Pancreas (tissue), 10 donors: ENCODE data around the gene HOXA13. TPM values are rescaled to one million over a fixed set of nuclear protein-coding genes. Genes with fewer than 3 reads are reported as not detected.

Source experiments
- ATAC-seq, 4 donors: fragments of 200-7000 bp; cut with Tn5 transposase; one replicate each; pipeline versions ENCODE4 v1.8.0 to v1.9.1; 2020; ENCODE audit warnings: mild to moderate bottlenecking in 4 of 4, moderate library complexity in 4 of 4
- DNase-seq, 6 donors: peaks; one replicate each; pipeline ENCODE4 v3.0.0-alpha.2; 2020
- FAIRE-seq: peaks from 2 replicates; lab custom pipeline; 2012; peaks lifted over from hg19 to GRCh38; lab: Jason Lieb, UNC
- H3K27ac ChIP-seq, 4 donors: fragments of 200-600 bp; sonication (generic); 1 replicate in 3 of 4; 2 replicates in 1 of 4; pipeline versions ENCODE4 v1.5.0 to v1.8.0; 2020
- H3K27me3 ChIP-seq, 4 donors: fragments of 200-600 bp; one replicate each; pipeline ENCODE4 v1.8.0; 2021
- H3K36me3 ChIP-seq, 3 donors: fragments of 200-600 bp; sonication (generic) in 1 of 3; one replicate each; pipeline versions ENCODE4 v1.5.0 to v1.8.0; 2020 to 2021
- H3K4me1 ChIP-seq, 3 donors: fragments of 200-600 bp; one replicate each; pipeline ENCODE4 v1.8.0; 2021
- H3K4me3 ChIP-seq, 4 donors: fragments of 200-600 bp; sonication (generic) in 2 of 4; one replicate each; pipeline versions ENCODE4 v1.5.0 to v1.8.0; 2020 to 2021
- H3K9me3 ChIP-seq, 4 donors: fragments of 200-600 bp; one replicate each; pipeline ENCODE4 v1.8.0; 2021
- CTCF ChIP-seq, 4 donors: fragments of 200-600 bp; sonication (generic) in 3 of 4; IDR thresholded peaks; one replicate each; pipeline versions ENCODE4 v1.5.0 to v1.8.0; 2021; ENCODE audit warnings: antibody characterized with exemption in 4 of 4
- WGBS, 2 donors: extraction: QIAGEN DNeasy Blood & Tissue Kit; methylation state at CpG; one replicate each; pipeline ENCODE4 v1.1.7; 2013; 5-methylcytosine and 5-hydroxymethylcytosine counted together
- intact Hi-C, 3 donors: fragments of 100-400 bp; cut with DNase I; formaldehyde crosslinking; loops; one replicate each; pipeline versions ENCODE4 v1.11.1 to v1.14.2; 2022
- polyA plus RNA-seq, 2 donors: library from polyadenylated mRNA; stranded (reverse); fragments of 200-250 nt; gene quantifications; one replicate each; pipeline ENCODE4 v1.2.3, GENCODE V29; 2013
- total RNA-seq, 6 donors: library from RNA; stranded (reverse); fragmentation: NEBNext Ultra II Directional in 4 of 6; extraction: Animal tissue kit (Norgen Biotek cat#: 25700) in 4 of 6; gene quantifications; one replicate each; pipeline versions ENCODE4 v1.2.1 to v1.2.4, GENCODE V29; 2021 to 2023
- donor health status: healthy with polysubstance abuse.
- donor health status: DM: no; HTN: no; CAD: no; lungs with moderate emphysema.
- donor health status: DM: no; HTN: no; CAD: no.
- donor health status: control.
- donor health status: control.
- donor health status: Bipolar disorder and iron deficiency.
- donor health status: DM: yes; HTN: yes; CAD: no.
- donor health status: DM: no; HTN: no; CAD: no.
- donor health status: DM: no; HTN: no; CAD: no.
- donor health status: DM: yes; HTN: yes; CAD: no.

HOXA13 gene
- total and polyA plus RNA-seq, 8 donors = 0.03 TPM; not detected in 7

- TF ChIP-seq CTCF (IDR thresholded peaks at IDR 0.05) = peak; percentile 37 to 60 (median 45)
- Histone ChIP-seq H3K9me3 (no peaks in the 10 kb centered on the region), H3K27ac (no peak overlapping the region), H3K4me1 (peaks cover 0 to 6% (median 0%) of the 10 kb centered on the region in 3 donors), H3K36me3 (no peaks in the 10 kb centered on the region), H3K4me3 (no peak overlapping the region), H3K27me3 (peaks cover 7 to 82% (median 25%) of the 10 kb centered on the region in 4 donors)
- intact Hi-C loops = no loop called here
- DNase-seq (peak in 4 of 6 donors; percentile 46 to 84 (median 58)), FAIRE-seq (no peak), ATAC-seq (peak; percentile 59 to 76 (median 73))
- 8% methylated on average over 56 of the region's 56 CpGs for WGBS, 2 donors
These were observed 20.1 kb downstream of the HOXA13 start for GRCh38 chr7:27179503-27180430.

DNA sequence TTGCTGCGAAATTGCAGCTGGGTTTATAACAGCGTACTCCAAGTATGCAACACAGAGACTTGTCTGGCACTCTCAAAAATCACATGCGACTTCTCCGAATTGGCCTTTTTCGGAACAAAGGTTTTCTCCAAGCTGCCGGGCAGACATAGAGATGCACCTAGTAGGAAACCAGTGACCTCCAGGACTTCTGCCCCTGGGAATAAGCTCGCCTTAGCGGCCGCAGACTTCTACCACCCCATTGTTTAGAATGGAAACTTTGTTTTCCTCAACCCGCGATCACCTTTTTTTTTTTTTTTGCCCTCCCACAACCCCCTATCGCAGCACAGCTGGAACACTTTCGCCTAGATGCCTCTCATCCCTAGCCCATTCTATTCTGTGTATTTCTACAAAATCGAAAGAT, 20.9 kb downstream of the HOXA13 start:
- intact Hi-C loops = no loop called here
- ATAC-seq (no peak), FAIRE-seq (no peak), DNase-seq (peak in 1 of 6 donors; percentile 21)
- no peak for TF ChIP-seq CTCF (IDR thresholded peaks at IDR 0.05)
- Histone ChIP-seq H3K4me3 (no peak overlapping the region), H3K27ac (no peak overlapping the region), H3K4me1 (peaks cover 0 to 3% (median 0%) of the 10 kb centered on the region in 3 donors), H3K27me3 (peaks cover 7 to 83% (median 26%) of the 10 kb centered on the region in 4 donors), H3K36me3 (no peaks in the 10 kb centered on the region), H3K9me3 (no peaks in the 10 kb centered on the region)
- 21 to 22% methylated on average over 14 of the region's 14 CpGs for WGBS, 2 donors

DNA sequence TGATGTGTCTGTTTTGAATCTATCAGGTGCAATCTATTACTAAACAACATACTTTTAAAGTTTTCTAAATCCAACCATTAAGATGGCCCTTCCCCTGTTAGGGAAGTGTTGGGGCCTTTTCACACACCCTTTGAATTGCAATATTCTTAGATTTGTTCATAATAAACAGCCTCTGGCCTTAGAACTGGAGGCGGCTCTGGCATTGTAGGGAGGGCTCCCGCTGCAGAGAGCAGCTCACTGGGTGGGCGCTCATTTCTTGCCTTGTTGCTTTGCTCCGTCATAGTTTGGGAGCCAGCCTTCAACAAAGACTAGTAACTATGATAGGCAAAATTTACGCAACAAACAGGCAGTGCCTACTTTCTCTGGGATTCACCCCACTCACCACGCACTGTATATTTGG, 21.5 kb downstream of the HOXA13 start:
- H3K36me3 ChIP-seq = no peaks in the 10 kb centered on the region
- intact Hi-C loops = no loop called here
- peaks cover 7 to 83% (median 26%) of the 10 kb centered on the region in 4 donors for H3K27me3 ChIP-seq
- 54 to 59% methylated on average over 6 of the region's 6 CpGs for WGBS, 2 donors
- ATAC-seq (no peak), FAIRE-seq (no peak), DNase-seq (no peak)
- H3K27ac ChIP-seq = no peak overlapping the region
- no peak for TF ChIP-seq CTCF (IDR thresholded peaks at IDR 0.05)
- H3K9me3 ChIP-seq = no peaks in the 10 kb centered on the region
- no peak overlapping the region for H3K4me3 ChIP-seq
- H3K4me1 ChIP-seq = peaks cover 0 to 3% (median 0%) of the 10 kb centered on the region in 3 donors

DNA sequence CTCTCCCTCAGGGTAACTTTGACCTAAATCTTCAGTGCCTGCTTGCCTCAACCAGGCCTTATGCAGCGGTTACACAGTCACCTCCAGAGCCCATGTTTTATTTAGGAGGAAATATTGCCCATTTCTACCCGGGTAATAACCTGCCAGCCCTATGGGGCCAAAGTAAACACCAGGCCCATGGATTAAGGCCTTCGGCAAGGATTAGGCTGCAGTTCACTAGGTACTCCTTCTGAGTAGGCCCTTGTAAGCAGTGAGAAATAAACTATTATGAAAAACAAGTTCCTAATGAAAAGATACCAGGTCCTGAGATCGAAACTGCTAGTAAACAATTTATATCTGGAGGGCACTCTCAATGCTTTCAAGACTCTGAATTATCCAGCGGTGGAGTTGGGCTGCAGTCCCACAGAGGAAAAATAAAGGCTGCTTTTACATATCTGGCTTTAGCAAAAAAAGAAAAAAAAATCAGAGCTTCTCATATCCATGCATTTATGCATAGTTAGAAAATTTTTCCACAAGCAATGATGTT, 22.0 kb downstream of the HOXA13 start:
- Histone ChIP-seq H3K9me3 (no peaks in the 10 kb centered on the region), H3K4me3 (no peak overlapping the region), H3K27me3 (peaks cover 7 to 83% (median 25%) of the 10 kb centered on the region in 4 donors), H3K4me1 (peaks cover 0 to 8% (median 0%) of the 10 kb centered on the region in 3 donors), H3K36me3 (no peaks in the 10 kb centered on the region), H3K27ac (no peak overlapping the region)
- DNase-seq = no peak
- no peak for ATAC-seq
- FAIRE-seq = no peak
- TF ChIP-seq CTCF (IDR thresholded peaks at IDR 0.05) = no peak
- intact Hi-C loops = no loop called here
- 64 to 72% methylated on average over 5 of the region's 5 CpGs for WGBS, 2 donors
